PFSK-1 (cell line): ENCODE results near the gene LY6G5C.

Experiments
- FOXP2 ChIP-seq: optimal IDR thresholded peaks from 2 replicates; pipeline ENCODE3; 2011; ENCODE audit warnings: borderline replicate concordance, control low read depth, inconsistent platforms; ENCODE audit not compliant: insufficient read depth; ENCODE audit errors: extremely low read length, extremely low read depth
- SIN3A ChIP-seq: IDR thresholded peaks from 2 replicates; pipeline ENCODE4 v1.6.1; 2012; ENCODE audit warnings: mild to moderate bottlenecking, low read length, moderate library complexity, borderline replicate concordance; ENCODE audit not compliant: insufficient read depth
- TF ChIP-seq, protein P1 (sequence below), 2 experiments: IDR thresholded peaks; 2 replicates each; pipeline versions ENCODE4 v1.6.1 to v1.8.0; 2011 to 2012; ENCODE audit warnings: low read depth in 2 of 2, low read length in 2 of 2, control low read depth in 1 of 2, inconsistent platforms in 1 of 2, mild to moderate bottlenecking in 1 of 2, moderate library complexity in 1 of 2; ENCODE audit not compliant: insufficient read depth in 1 of 2

GRCh38 chr6:31663961-31664789, 16.7 kb downstream of the LY6G5C start:
- TF ChIP-seq, protein P1, sequence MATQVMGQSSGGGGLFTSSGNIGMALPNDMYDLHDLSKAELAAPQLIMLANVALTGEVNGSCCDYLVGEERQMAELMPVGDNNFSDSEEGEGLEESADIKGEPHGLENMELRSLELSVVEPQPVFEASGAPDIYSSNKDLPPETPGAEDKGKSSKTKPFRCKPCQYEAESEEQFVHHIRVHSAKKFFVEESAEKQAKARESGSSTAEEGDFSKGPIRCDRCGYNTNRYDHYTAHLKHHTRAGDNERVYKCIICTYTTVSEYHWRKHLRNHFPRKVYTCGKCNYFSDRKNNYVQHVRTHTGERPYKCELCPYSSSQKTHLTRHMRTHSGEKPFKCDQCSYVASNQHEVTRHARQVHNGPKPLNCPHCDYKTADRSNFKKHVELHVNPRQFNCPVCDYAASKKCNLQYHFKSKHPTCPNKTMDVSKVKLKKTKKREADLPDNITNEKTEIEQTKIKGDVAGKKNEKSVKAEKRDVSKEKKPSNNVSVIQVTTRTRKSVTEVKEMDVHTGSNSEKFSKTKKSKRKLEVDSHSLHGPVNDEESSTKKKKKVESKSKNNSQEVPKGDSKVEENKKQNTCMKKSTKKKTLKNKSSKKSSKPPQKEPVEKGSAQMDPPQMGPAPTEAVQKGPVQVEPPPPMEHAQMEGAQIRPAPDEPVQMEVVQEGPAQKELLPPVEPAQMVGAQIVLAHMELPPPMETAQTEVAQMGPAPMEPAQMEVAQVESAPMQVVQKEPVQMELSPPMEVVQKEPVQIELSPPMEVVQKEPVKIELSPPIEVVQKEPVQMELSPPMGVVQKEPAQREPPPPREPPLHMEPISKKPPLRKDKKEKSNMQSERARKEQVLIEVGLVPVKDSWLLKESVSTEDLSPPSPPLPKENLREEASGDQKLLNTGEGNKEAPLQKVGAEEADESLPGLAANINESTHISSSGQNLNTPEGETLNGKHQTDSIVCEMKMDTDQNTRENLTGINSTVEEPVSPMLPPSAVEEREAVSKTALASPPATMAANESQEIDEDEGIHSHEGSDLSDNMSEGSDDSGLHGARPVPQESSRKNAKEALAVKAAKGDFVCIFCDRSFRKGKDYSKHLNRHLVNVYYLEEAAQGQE (IDR thresholded peaks at IDR 0.05; ENCODE audit: insufficient read depth in 1 of 2, low read depth in 2 of 2, low read length in 2 of 2), result no peak
- TF ChIP-seq FOXP2 (no peak), SIN3A (no peak)
